H1 (cell line): ENCODE measurements around the gene CYTH1. TPM values are rescaled to one million over a fixed set of nuclear protein-coding genes. Genes with fewer than 3 reads are reported as not detected.

Experiments
- RAD21 ChIP-seq, 2 experiments: IDR thresholded peaks in 1 of 2; conservative IDR thresholded peaks in 1 of 2; 2 replicates each; pipeline ENCODE4 v1.6.1; 2011; ENCODE audit warnings: low read depth in 2 of 2, low read length in 2 of 2, improper control_type of control experiment in 1 of 2, inconsistent platforms in 1 of 2, mild to moderate bottlenecking in 1 of 2, moderate library complexity in 1 of 2
- RNF2 ChIP-seq: fragments of 200-900, 300-1000 bp; sonication (generic); IDR thresholded peaks from 2 replicates; pipeline ENCODE4 v1.7.1; 2016; ENCODE audit warnings: borderline replicate concordance, low read depth, mild to moderate bottlenecking, antibody characterized with exemption, low read length; ENCODE audit not compliant: poor library complexity, severe bottlenecking; ENCODE audit errors: missing control alignments
- polyA plus RNA-seq, 7 experiments: library from polyadenylated mRNA; depleted of rRNA in 3 of 7; stranded (reverse) in 5 of 7; unstranded in 2 of 7; fragments of >200 nt in 5 of 7; fragments of 200-250 nt in 2 of 7; gene quantifications; 1 replicate in 5 of 7; 2 replicates in 1 of 7; 4 replicates in 1 of 7; pipeline versions ENCODE4 v1.2.1 to v1.2.3, GENCODE V29; 2011 to 2013; ENCODE audit warnings: missing spikeins in 2 of 7, mixed read lengths in 2 of 7
- total RNA-seq: library from RNA; stranded (reverse); fragmentation: NEBNext Ultra II Directional; extraction: Animal tissue kit (Norgen Biotek cat#: 25700); gene quantifications from 2 replicates; pipeline ENCODE4 v1.2.1, GENCODE V29; 2021

Gene CYTH1
- total and polyA plus RNA-seq, 2 of the 8 experiments (the other 6 are each of a cell fraction or from before 2014, with no cell fraction given): 12.8 to 14.8 TPM

- no peak for TF ChIP-seq RNF2
- TF ChIP-seq RAD21 (IDR thresholded peaks at IDR 0.05 in 1 of 2, conservative IDR thresholded peaks at IDR 0.05 in 1 of 2; ENCODE audit: low read depth in 2 of 2, low read length in 2 of 2): no peak
- TF ChIP-seq, all 59 proteins: peak for 0
These were observed 12.3 kb upstream of the CYTH1 start (continued) for GRCh38 chr17:78794399-78794798.
